HuH-7.5 (cell line): ENCODE results near the gene TMEM260.
A peak's percentile ranks its signal among the peaks of the same experiment; 100 is the strongest.

Experiments
- DNase-seq: peaks from one replicate; pipeline ENCODE4 v3.0.0; 2011; ENCODE audit warnings: low spot score

TMEM260 gene

GRCh38 chr14:56579345-56580220 lies at the start of gene TMEM260:
Gene TMEM260, plus strand, starts transcription at chr14:56579798. Its CDS starts 117 bp downstream, at chr14:56579915.
- peak; percentile 75 for DNase-seq

- no peak for DNase-seq
These were observed 47.1 kb upstream of the TMEM260 start for GRCh38 chr14:56532546-56532945.

GRCh38 chr14:56534656-56535055 lies 44.9 kb upstream of the TMEM260 start:
- no peak for DNase-seq

GRCh38 chr14:56539862-56540261 lies 39.7 kb upstream of the TMEM260 start:
- no peak for DNase-seq

- no peak for DNase-seq
These were observed 36.2 kb upstream of the TMEM260 start for GRCh38 chr14:56543436-56543835.

- no peak for DNase-seq
These were observed 29.9 kb upstream of the TMEM260 start for GRCh38 chr14:56549721-56550120.

GRCh38 chr14:56552615-56553014 lies 27.0 kb upstream of the TMEM260 start:
- no peak for DNase-seq

- DNase-seq = no peak
These were observed 25.3 kb upstream of the TMEM260 start for GRCh38 chr14:56554301-56554700.

GRCh38 chr14:56555921-56556570 lies 23.6 kb upstream of the TMEM260 start:
- peak; percentile 45 for DNase-seq

GRCh38 chr14:56559182-56559581 lies 20.4 kb upstream of the TMEM260 start:
- no peak for DNase-seq

GRCh38 chr14:56561606-56562005 lies 18.0 kb upstream of the TMEM260 start:
- no peak for DNase-seq

GRCh38 chr14:56562883-56563282 lies 16.7 kb upstream of the TMEM260 start:
- no peak for DNase-seq

GRCh38 chr14:56569174-56569573 lies 10.4 kb upstream of the TMEM260 start:
- DNase-seq = no peak

GRCh38 chr14:56570295-56570694 lies 9.3 kb upstream of the TMEM260 start:
- no peak for DNase-seq

GRCh38 chr14:56580221-56580711 lies 668 bp downstream of the TMEM260 start:
- peak; percentile 13 for DNase-seq

- DNase-seq = no peak
These were observed 1.6 kb downstream of the TMEM260 start for GRCh38 chr14:56581041-56581727.

- DNase-seq = no peak
These were observed 6.0 kb downstream of the TMEM260 start for GRCh38 chr14:56585461-56586084.

GRCh38 chr14:56587701-56588100 lies 8.1 kb downstream of the TMEM260 start:
- no peak for DNase-seq

- no peak for DNase-seq
These were observed 10.9 kb downstream of the TMEM260 start for GRCh38 chr14:56590535-56590960.

- DNase-seq = no peak
These were observed 13.3 kb downstream of the TMEM260 start for GRCh38 chr14:56592746-56593544.

GRCh38 chr14:56594428-56594827 lies 14.8 kb downstream of the TMEM260 start:
- DNase-seq = no peak
